GM10266 (cell line): ENCODE data around the gene NFU1.

Experiments
- DNase-seq: peaks from one replicate; pipeline ENCODE4 v3.0.0; 2012; ENCODE audit errors: extremely low spot score
- TF ChIP-seq, protein P1 (sequence below): IDR thresholded peaks from 2 replicates; pipeline ENCODE4 v1.5.1; 2012; ENCODE audit warnings: mild to moderate bottlenecking, low read depth; ENCODE audit not compliant: control insufficient read depth, insufficient read depth; ENCODE audit errors: missing control alignments

The NFU1 gene

DNA sequence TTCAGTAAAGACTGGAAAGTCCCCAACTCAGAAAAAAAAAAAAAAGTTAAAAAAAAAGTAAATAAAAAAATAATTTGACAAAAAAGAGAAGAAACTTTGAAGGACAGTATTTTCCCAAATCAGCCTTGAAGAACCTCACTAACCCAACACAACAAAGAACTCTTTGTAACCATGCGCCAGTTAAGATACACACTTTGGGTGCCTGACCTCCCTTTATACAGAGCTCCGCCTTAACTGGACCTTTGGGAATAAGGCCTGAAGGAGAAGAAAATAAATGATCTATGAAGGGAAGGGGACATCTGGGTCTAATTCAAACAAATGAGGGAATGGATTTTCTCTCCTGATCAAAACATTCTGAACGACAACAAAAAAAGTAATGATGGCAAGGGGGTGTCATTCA, 48.0 kb downstream of the NFU1 start:
- TF ChIP-seq, protein P1, sequence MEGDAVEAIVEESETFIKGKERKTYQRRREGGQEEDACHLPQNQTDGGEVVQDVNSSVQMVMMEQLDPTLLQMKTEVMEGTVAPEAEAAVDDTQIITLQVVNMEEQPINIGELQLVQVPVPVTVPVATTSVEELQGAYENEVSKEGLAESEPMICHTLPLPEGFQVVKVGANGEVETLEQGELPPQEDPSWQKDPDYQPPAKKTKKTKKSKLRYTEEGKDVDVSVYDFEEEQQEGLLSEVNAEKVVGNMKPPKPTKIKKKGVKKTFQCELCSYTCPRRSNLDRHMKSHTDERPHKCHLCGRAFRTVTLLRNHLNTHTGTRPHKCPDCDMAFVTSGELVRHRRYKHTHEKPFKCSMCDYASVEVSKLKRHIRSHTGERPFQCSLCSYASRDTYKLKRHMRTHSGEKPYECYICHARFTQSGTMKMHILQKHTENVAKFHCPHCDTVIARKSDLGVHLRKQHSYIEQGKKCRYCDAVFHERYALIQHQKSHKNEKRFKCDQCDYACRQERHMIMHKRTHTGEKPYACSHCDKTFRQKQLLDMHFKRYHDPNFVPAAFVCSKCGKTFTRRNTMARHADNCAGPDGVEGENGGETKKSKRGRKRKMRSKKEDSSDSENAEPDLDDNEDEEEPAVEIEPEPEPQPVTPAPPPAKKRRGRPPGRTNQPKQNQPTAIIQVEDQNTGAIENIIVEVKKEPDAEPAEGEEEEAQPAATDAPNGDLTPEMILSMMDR, result no peak
- DNase-seq, result no peak

DNA sequence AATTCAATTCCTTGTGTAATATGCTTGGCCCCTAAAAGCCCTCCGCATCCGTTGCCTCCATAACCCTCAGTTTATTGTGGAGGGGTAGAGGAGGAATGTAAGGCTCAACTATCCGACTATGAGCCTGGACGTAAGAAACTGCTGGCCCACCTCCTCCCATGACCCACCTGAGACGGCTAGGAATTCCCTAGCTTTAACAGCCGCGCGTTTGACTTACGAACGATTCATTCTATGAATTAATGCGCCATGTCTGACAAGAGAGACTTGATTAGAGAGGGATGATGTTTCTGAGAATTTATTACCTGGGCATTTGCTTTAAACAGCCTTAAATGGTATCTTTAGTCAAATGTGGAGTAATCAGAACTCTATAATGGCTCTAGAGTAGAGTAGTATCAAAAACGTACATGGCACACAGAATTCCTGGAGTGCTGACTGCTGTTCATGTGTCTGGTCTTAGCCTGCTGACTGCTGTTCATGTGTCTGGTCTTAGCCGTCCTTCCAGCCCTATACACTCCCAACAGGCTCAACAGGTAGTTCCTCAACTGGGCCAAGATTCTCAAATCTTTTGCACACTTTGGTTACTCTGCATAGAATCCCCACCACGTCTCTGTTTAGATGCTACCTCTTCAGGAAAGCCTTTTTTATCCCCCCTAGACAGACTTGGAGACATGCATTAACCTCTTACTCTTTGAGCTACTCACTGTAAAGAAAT, 49.3 kb downstream of the NFU1 start:
- TF ChIP-seq, protein P1, result no peak
- DNase-seq, result no peak

DNA sequence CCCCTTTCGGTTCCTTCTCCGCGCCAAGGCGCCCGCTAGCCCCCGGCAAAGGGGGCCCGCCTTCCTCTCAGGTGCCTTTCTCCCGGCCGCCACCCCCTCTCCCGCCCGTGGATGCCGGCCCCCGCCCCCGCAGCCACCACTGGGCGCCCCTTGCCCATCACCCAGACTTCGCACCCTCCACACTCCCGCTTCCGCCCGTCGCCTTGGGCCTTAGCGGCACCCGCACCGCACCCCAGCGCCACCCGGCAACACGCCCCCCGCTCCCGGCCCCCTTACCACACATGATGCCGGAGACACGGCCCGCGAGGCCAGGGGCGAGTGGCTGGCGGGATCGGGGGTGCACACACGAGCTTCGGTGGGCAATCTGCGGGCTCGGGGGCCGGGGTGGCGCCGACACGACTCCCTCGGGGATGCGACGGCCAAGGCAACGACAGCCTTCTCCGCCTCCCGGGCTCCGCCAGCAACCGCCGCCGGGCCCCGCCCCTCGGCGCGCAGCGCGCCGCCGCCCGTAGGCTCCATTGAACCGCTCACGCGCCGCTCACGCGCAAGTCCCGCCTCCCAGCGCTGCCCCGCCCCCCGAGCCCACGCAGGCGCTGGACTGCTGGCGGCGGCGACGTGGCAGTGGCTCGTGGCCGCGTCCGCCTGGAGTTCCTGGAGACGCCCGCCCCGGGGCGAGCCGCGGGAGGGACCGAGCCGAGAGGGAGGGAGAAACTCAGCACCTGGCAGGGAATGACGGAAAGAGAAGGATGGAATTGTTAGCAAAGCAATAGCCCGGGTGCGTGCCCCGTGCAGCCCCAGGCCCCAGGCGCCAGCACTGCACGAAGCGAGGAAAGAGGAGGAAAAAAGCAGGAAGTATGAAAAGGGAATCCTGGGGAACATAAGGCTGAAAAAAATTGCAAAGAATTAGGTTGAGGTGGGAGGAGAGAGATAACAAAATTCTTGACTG, 50.2 kb downstream of the NFU1 start, which contains the start of gene GFPT1:
GFPT1 (minus strand) TSS at position 439 of the 946 bp plus-strand sequence; CDS start at position 283, 156 bp downstream.
- TF ChIP-seq, protein P1, result no peak
- DNase-seq, result peak; percentile 95

DNA sequence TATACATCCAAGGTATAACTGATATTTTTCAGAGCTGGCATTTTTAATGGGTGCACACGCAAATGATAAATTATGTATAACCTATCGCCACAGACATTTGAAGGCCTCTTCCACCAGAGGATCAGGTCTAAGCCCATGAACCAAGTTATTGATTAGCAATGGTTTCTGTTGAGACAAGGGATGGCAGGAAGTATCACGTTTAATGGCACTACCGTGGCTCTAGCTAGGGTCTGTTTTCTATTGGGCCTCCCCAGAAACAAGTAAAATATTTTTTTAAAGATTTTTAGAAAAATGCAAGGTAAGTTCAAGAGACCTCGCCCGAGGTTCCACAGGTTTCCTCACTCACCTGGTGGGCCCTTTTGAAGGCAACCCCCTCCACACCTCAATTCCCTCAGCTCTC, 50.9 kb downstream of the NFU1 start:
- no peak for DNase-seq
- TF ChIP-seq, protein P1, result no peak

DNA sequence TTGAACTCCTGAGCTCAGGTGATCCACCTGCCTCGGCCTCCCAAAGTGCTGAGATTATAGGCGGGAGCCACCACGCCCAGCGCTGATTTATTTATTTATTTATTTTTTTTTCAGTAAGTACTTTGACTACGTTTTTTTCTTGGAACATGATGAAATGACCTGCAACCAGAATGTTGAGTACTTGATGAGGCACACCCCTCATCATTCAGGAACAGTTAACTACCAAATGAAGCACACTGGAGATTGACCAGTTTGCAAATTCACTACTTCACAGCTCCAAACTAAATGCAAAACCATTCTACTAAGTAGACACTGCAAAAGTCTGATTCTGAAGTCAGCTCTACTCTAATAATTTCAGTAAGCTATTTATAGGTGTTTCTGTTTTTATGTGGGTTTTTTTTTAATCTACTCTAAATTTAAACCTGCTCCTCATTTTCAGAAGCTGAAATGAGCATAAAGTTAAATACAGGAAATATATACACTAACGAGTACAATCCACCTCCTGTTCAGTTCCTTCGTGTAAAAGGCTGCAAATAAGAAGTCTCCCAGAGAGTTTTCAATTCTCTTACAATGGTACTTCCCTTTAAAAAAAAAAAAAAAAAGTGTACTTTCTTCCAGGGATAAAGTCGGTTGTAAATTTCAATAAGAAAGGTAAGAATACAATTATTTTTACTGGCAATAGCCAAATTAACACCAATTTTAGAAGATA, 51.6 kb downstream of the NFU1 start:
- TF ChIP-seq, protein P1, result no peak
- DNase-seq, result peak; percentile 32

DNA sequence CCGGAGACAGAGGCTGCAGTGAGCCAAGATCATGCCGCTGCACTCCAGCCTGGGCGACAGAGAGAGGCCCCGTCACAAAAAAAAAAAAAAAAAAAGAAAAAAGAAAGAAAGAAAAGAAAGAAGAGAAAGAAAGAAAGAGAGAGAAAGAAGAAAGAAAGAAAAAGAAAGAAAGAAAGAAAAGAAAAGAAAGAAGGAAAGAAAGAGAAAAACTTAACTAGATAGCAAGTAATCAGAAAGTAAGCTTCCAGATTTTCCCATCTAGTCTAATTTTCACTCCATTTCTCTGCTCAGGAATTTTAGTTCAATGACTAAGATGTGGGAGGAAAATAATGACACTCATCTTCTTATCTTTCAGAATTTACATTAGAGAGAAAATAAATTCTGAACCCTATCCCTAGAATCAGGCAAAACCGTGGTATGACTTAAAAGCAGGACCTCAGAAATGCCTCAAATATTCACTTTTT, 52.6 kb downstream of the NFU1 start:
- no peak for DNase-seq
- TF ChIP-seq, protein P1, result no peak
